Upper lobe of left lung (tissue), 6 donors: ENCODE measurements around the gene PDE11A. TPM values are rescaled to one million over a fixed set of nuclear protein-coding genes. Genes with fewer than 3 reads are reported as not detected.

Experiments used
- ATAC-seq, 2 donors: fragments of 200-7000 bp; cut with Tn5 transposase; one replicate each; pipeline ENCODE4 v1.9.1; 2022; ENCODE audit warnings: mild to moderate bottlenecking in 2 of 2, moderate library complexity in 2 of 2; ENCODE audit not compliant: low FRiP score in 2 of 2
- DNase-seq, 2 donors: peaks; one replicate each; pipeline ENCODE4 v3.0.0-alpha.2; 2019 to 2020
- H3K27ac ChIP-seq, 4 donors: fragments of 200-600 bp; sonication (generic); one replicate each; pipeline ENCODE4 v1.5.1; 2016 to 2019
- H3K27me3 ChIP-seq, 4 donors: fragments of 200-600 bp; sonication (generic); one replicate each; pipeline ENCODE4 v1.5.1; 2017 to 2019
- H3K36me3 ChIP-seq, 4 donors: fragments of 200-600 bp; sonication (generic); one replicate each; pipeline ENCODE4 v1.5.1; 2016 to 2019
- H3K4me1 ChIP-seq, 4 donors: fragments of 200-600 bp; sonication (generic); one replicate each; pipeline ENCODE4 v1.5.1; 2018 to 2019
- H3K4me3 ChIP-seq, 4 donors: fragments of 200-600 bp; sonication (generic); one replicate each; pipeline ENCODE4 v1.5.1; 2017 to 2019; ENCODE audit warnings: mild to moderate bottlenecking in 2 of 4, moderate library complexity in 1 of 4
- H3K9me3 ChIP-seq, 4 donors: fragments of 200-600 bp; sonication (generic); one replicate each; pipeline ENCODE4 v1.5.1; 2018 to 2019
- EP300 ChIP-seq, 4 donors: sonication (generic); formaldehyde crosslinking; IDR thresholded peaks; one replicate each; pipeline ENCODE4 v1.5.1; 2017; ENCODE audit warnings: antibody characterized with exemption in 4 of 4, control low read depth in 2 of 4
- POLR2A ChIP-seq, 4 donors: fragments of 450-650 bp; IDR thresholded peaks; one replicate each; pipeline ENCODE4 v1.5.1; 2016 to 2017; ENCODE audit warnings: antibody characterized with exemption in 4 of 4, mild to moderate bottlenecking in 2 of 4
- POLR2AphosphoS5 ChIP-seq, 2 donors: sonication (generic); formaldehyde crosslinking; IDR thresholded peaks; one replicate each; pipeline ENCODE4 v1.5.1; 2017; ENCODE audit warnings: antibody characterized with exemption in 2 of 2
- WGBS, 2 donors: methylation state at CpG; one replicate each; pipeline ENCODE4 v1.1.5; 2017 to 2018; 5-methylcytosine and 5-hydroxymethylcytosine counted together
- total RNA-seq, 6 donors: library from RNA; depleted of rRNA in 4 of 6; stranded (reverse); fragments of >200 nt in 4 of 6; gene quantifications; one replicate each; pipeline versions ENCODE4 v1.1.0 to v1.2.1, GENCODE V29; 2016 to 2021
- TF ChIP-seq, protein P1 (sequence below), 6 experiments: fragments of 450-650 bp in 4 of 6; fragments of 200-600 bp in 2 of 6; sonication (generic) in 2 of 6; IDR thresholded peaks; one replicate each; pipeline ENCODE4 v1.5.1; 2016 to 2019; ENCODE audit warnings: antibody characterized with exemption in 6 of 6
- donor health status: DM: no; HTN: no; CAD: no; lungs with moderate emphysema.
- donor health status: DM: no; HTN: yes; CAD: no; lungs with severe emphysema.

The PDE11A gene
- total RNA-seq, 6 donors from 2014 or later, result 0.03 to 0.57 (median 0.33) TPM; not detected in 3

DNA sequence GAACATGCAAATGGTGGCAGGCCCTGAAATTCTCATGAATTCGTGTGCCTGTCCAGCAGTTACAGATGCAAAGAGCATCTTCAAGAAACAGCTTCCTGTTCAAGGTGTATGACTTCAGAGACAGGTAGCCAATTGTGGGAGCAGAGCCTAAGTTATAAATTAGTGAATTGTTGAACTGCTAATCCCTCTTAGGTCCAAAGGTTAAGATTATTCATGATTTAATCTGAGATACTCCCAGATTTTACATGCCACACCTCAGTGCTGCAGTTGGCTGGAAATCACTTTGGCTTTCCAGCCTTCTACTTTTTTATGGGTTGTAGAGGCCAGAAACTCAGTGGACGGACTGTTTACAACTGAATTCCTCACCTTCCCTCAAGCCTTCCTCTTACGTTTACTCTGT, 432.2 kb downstream of the PDE11A start:
- ATAC-seq (no peak), DNase-seq (no peak)
- Histone ChIP-seq H3K4me1 (no peaks in the 10 kb centered on the region), H3K4me3 (no peak overlapping the region), H3K27ac (no peak overlapping the region), H3K27me3 (no peaks in the 10 kb centered on the region), H3K9me3 (no peaks in the 10 kb centered on the region), H3K36me3 (no peaks in the 10 kb centered on the region)
- TF ChIP-seq, protein P1, sequence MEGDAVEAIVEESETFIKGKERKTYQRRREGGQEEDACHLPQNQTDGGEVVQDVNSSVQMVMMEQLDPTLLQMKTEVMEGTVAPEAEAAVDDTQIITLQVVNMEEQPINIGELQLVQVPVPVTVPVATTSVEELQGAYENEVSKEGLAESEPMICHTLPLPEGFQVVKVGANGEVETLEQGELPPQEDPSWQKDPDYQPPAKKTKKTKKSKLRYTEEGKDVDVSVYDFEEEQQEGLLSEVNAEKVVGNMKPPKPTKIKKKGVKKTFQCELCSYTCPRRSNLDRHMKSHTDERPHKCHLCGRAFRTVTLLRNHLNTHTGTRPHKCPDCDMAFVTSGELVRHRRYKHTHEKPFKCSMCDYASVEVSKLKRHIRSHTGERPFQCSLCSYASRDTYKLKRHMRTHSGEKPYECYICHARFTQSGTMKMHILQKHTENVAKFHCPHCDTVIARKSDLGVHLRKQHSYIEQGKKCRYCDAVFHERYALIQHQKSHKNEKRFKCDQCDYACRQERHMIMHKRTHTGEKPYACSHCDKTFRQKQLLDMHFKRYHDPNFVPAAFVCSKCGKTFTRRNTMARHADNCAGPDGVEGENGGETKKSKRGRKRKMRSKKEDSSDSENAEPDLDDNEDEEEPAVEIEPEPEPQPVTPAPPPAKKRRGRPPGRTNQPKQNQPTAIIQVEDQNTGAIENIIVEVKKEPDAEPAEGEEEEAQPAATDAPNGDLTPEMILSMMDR (IDR thresholded peaks at IDR 0.05), result no peak
- 82 to 86% methylated on average over 3 of the region's 3 CpGs for WGBS, 2 donors

DNA sequence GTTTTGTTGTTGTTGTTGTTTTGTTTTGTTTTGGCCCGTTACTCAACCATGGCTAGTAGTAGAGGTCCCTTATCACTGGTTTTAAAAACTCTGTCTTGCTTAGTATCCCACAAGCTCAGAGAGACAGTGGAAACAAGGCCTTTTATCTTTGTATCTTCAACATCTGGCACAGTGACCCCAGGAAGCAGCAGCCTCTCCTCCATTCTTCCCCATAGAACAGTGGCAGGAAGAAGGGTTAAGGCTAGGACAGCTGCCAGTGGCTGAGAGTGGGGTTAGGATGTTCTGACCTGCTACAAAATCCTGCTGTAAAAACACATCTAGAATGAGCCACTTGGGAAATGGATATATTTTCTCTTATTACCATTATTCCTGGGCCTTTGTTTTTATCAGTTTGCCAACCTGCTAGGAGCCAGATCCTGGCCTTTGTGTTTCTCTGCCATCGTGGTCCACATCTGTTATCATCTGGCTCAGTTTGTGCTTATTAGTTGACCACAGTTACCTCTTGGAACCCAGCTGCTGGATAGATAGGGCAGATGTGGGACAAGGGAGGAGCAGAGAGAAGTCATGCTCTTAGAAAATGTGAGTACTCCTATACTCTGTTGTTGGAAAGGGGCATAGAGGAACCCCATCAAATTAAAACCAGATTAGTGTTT, 433.2 kb downstream of the PDE11A start:
- 72 to 85% methylated on average over 2 of the region's 2 CpGs for WGBS, 2 donors
- ATAC-seq (no peak), DNase-seq (no peak)
- Histone ChIP-seq H3K27ac (no peak overlapping the region), H3K4me3 (no peak overlapping the region), H3K27me3 (no peaks in the 10 kb centered on the region), H3K9me3 (no peaks in the 10 kb centered on the region), H3K36me3 (no peaks in the 10 kb centered on the region), H3K4me1 (no peaks in the 10 kb centered on the region)
- no peak for TF ChIP-seq EP300 (IDR thresholded peaks at IDR 0.05)
- TF ChIP-seq POLR2A (IDR thresholded peaks at IDR 0.05), result no peak
- TF ChIP-seq, protein P1 (IDR thresholded peaks at IDR 0.05), result no peak
- no peak for TF ChIP-seq POLR2AphosphoS5 (IDR thresholded peaks at IDR 0.05)

DNA sequence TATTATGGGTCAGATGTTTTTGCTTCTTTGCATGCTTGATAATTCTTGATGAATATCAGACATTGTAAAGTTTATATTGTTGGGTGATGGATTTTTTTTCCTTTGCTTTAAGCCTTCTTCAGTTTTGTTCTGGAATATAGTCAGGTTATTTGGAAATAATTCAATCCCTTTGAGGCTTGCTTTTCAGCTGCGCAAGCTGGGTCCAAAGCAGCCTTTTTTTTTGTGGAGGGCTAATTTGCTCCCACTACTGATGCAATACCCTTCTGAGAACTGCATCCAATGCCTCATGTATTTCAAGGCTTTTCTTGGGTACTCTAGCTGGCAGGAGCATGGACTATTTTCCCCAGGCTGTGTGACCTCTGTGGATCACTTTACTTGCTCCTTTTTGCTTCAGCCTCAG, 434.1 kb downstream of the PDE11A start:
- 95 to 100% methylated on average over 1 of the region's 1 CpG for WGBS, 2 donors
- H3K9me3 ChIP-seq, result no peaks in the 10 kb centered on the region
- ATAC-seq (no peak), DNase-seq (no peak)
- H3K4me1 ChIP-seq, result no peaks in the 10 kb centered on the region
- H3K36me3 ChIP-seq, result no peaks in the 10 kb centered on the region
- no peak for TF ChIP-seq EP300 (IDR thresholded peaks at IDR 0.05)
- TF ChIP-seq, protein P1 (IDR thresholded peaks at IDR 0.05), result no peak
- TF ChIP-seq POLR2A (IDR thresholded peaks at IDR 0.05), result no peak
- TF ChIP-seq POLR2AphosphoS5 (IDR thresholded peaks at IDR 0.05), result no peak
- H3K27me3 ChIP-seq, result no peaks in the 10 kb centered on the region
- no peak overlapping the region for H3K27ac ChIP-seq
- H3K4me3 ChIP-seq, result no peak overlapping the region

DNA sequence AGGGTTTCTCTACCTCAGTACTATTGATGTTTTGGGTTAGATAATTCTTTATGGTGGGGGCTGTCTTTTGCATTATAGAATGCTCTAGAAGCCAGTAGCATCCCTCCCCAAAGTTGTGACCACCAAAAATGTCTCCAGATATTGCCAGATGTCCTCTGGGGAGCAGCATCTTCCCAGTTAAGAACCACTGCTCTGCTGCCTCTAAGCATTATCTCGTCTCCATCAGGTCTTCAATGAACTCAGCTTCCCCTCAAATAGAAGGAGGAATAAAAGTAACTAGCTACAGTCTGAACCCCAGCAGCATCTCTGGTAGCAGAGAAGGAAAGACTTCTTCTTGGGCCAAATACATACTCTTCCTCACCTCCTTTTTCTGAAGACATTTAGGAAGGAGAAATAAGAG, 435.9 kb downstream of the PDE11A start:
- H3K36me3 ChIP-seq, result no peaks in the 10 kb centered on the region
- H3K4me1 ChIP-seq, result no peaks in the 10 kb centered on the region
- no peak overlapping the region for H3K27ac ChIP-seq
- H3K27me3 ChIP-seq, result no peaks in the 10 kb centered on the region
- no peaks in the 10 kb centered on the region for H3K9me3 ChIP-seq
- TF ChIP-seq POLR2AphosphoS5 (IDR thresholded peaks at IDR 0.05) (no peak), POLR2A (IDR thresholded peaks at IDR 0.05) (no peak), EP300 (IDR thresholded peaks at IDR 0.05) (no peak)
- TF ChIP-seq, protein P1 (IDR thresholded peaks at IDR 0.05), result no peak
- 58 to 71% methylated on average over 1 of the region's 1 CpG for WGBS, 2 donors
- DNase-seq (no peak), ATAC-seq (no peak)
- no peak overlapping the region for H3K4me3 ChIP-seq

DNA sequence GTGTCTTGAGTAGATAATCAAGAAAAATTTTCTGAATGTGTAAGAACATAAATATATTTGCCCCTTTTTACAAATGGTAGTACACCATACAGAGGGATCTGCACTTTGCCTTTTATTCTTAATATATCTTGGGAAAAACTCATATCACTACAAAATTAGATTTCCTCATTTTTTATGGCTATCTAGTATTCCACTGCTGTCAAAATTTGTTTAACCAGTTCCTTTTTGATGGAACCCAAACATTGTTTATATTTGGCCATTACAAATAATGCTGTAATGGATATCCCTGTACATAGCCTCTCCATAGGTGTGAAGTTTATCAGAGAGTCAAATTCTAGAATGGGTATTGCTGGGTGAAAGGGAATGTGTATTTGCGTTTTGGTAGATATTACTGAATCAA, 436.9 kb downstream of the PDE11A start:
- DNase-seq (no peak), ATAC-seq (no peak)
- WGBS, 2 donors, result 0 to 57% methylated on average over 1 of the region's 1 CpG
- H3K4me1 ChIP-seq, result no peaks in the 10 kb centered on the region
- TF ChIP-seq, protein P1 (IDR thresholded peaks at IDR 0.05), result no peak
- TF ChIP-seq POLR2AphosphoS5 (IDR thresholded peaks at IDR 0.05), result no peak
- TF ChIP-seq POLR2A (IDR thresholded peaks at IDR 0.05), result no peak
- TF ChIP-seq EP300 (IDR thresholded peaks at IDR 0.05), result no peak
- no peak overlapping the region for H3K27ac ChIP-seq
- H3K4me3 ChIP-seq, result no peak overlapping the region
- H3K36me3 ChIP-seq, result no peaks in the 10 kb centered on the region
- H3K9me3 ChIP-seq, result no peaks in the 10 kb centered on the region
- no peaks in the 10 kb centered on the region for H3K27me3 ChIP-seq
